ENCODE data around the gene TXNRD1. TPM values are rescaled to one million over a fixed set of nuclear protein-coding genes. Genes with fewer than 3 reads are reported as not detected.

The TXNRD1 gene
- total RNA-seq, 2 donors from 2014 or later = 33.5 to 47.2 TPM

GRCh38 chr12:104181313-104181712, 34.3 kb upstream of the TXNRD1 start:
- H3K9me3 ChIP-seq (ENCODE audit: control insufficient read depth, low read length, poor library complexity, severe bottlenecking) = no peaks in the 10 kb centered on the region
- ATAC-seq (no peak), DNase-seq (no peak)
- H3K4me1 Mint-ChIP-seq = peaks cover 10% of the 10 kb centered on the region
- peaks cover 2% of the 10 kb centered on the region for H3K36me3 Mint-ChIP-seq (ENCODE audit: low read depth)
- H3K4me3 Mint-ChIP-seq = no peak overlapping the region
- peaks cover 20% of the 10 kb centered on the region for H3K27me3 Mint-ChIP-seq
- no peak overlapping the region for H3K27ac Mint-ChIP-seq

- Mint-ChIP-seq H3K27ac (no peak overlapping the region), H3K27me3 (peaks cover 19% of the 10 kb centered on the region), H3K4me3 (no peak overlapping the region), H3K4me1 (peaks cover 10% of the 10 kb centered on the region), H3K36me3 (ENCODE audit: low read depth) (peaks cover 2% of the 10 kb centered on the region)
- DNase-seq = no peak
- ATAC-seq = no peak
- no peaks in the 10 kb centered on the region for H3K9me3 ChIP-seq (ENCODE audit: control insufficient read depth, low read length, poor library complexity, severe bottlenecking)
Observed at GRCh38 chr12:104182144-104182543, 33.4 kb upstream of the TXNRD1 start.

- DNase-seq (no peak), ATAC-seq (no peak)
- Mint-ChIP-seq H3K4me1 (peaks cover 9% of the 10 kb centered on the region), H3K4me3 (no peak overlapping the region), H3K27me3 (peaks cover 13% of the 10 kb centered on the region), H3K27ac (no peak overlapping the region), H3K36me3 (ENCODE audit: low read depth) (peaks cover 2% of the 10 kb centered on the region)
- H3K9me3 ChIP-seq (ENCODE audit: control insufficient read depth, low read length, poor library complexity, severe bottlenecking) = no peaks in the 10 kb centered on the region
Observed at GRCh38 chr12:104182621-104183378, 32.8 kb upstream of the TXNRD1 start.

- no peaks in the 10 kb centered on the region for H3K9me3 ChIP-seq (ENCODE audit: control insufficient read depth, low read length, poor library complexity, severe bottlenecking)
- Mint-ChIP-seq H3K4me1 (peaks cover 3% of the 10 kb centered on the region), H3K27me3 (peaks cover 6% of the 10 kb centered on the region), H3K27ac (no peak overlapping the region), H3K4me3 (no peak overlapping the region), H3K36me3 (ENCODE audit: low read depth) (peaks cover 2% of the 10 kb centered on the region)
- no peak for DNase-seq
- ATAC-seq = no peak
Observed at GRCh38 chr12:104183443-104183842, 32.1 kb upstream of the TXNRD1 start.

GRCh38 chr12:104187446-104188155, 28.0 kb upstream of the TXNRD1 start:
- no peaks in the 10 kb centered on the region for H3K4me1 Mint-ChIP-seq
- no peaks in the 10 kb centered on the region for H3K9me3 ChIP-seq (ENCODE audit: control insufficient read depth, low read length, poor library complexity, severe bottlenecking)
- H3K27ac Mint-ChIP-seq = no peak overlapping the region
- no peaks in the 10 kb centered on the region for H3K27me3 Mint-ChIP-seq
- ATAC-seq (no peak), DNase-seq (no peak)
- H3K4me3 Mint-ChIP-seq = no peak overlapping the region
- H3K36me3 Mint-ChIP-seq (ENCODE audit: low read depth) = peaks cover 2% of the 10 kb centered on the region

- no peak for DNase-seq
- no peaks in the 10 kb centered on the region for H3K9me3 ChIP-seq (ENCODE audit: control insufficient read depth, low read length, poor library complexity, severe bottlenecking)
- Mint-ChIP-seq H3K36me3 (ENCODE audit: low read depth) (peaks cover 2% of the 10 kb centered on the region), H3K27me3 (no peaks in the 10 kb centered on the region), H3K4me1 (no peaks in the 10 kb centered on the region), H3K4me3 (no peak overlapping the region), H3K27ac (no peak overlapping the region)
- ATAC-seq = no peak
Observed at GRCh38 chr12:104188534-104188933, 27.0 kb upstream of the TXNRD1 start.

- H3K4me1 Mint-ChIP-seq = no peaks in the 10 kb centered on the region
- H3K4me3 Mint-ChIP-seq = no peak overlapping the region
- peaks cover 3% of the 10 kb centered on the region for H3K36me3 Mint-ChIP-seq (ENCODE audit: low read depth)
- H3K27me3 Mint-ChIP-seq = no peaks in the 10 kb centered on the region
- no peak overlapping the region for H3K27ac Mint-ChIP-seq
- H3K9me3 ChIP-seq (ENCODE audit: control insufficient read depth, low read length, poor library complexity, severe bottlenecking) = no peaks in the 10 kb centered on the region
- no peak for DNase-seq
- no peak for ATAC-seq
Observed at GRCh38 chr12:104189915-104190555, 25.5 kb upstream of the TXNRD1 start.

GRCh38 chr12:104190641-104191176, 24.9 kb upstream of the TXNRD1 start:
- DNase-seq (no peak), ATAC-seq (no peak)
- Mint-ChIP-seq H3K4me3 (no peak overlapping the region), H3K27ac (no peak overlapping the region), H3K27me3 (no peaks in the 10 kb centered on the region), H3K4me1 (no peaks in the 10 kb centered on the region), H3K36me3 (ENCODE audit: low read depth) (peaks cover 3% of the 10 kb centered on the region)
- H3K9me3 ChIP-seq (ENCODE audit: control insufficient read depth, low read length, poor library complexity, severe bottlenecking) = no peaks in the 10 kb centered on the region

- ATAC-seq (no peak), DNase-seq (no peak)
- Mint-ChIP-seq H3K4me1 (no peaks in the 10 kb centered on the region), H3K4me3 (no peak overlapping the region), H3K36me3 (ENCODE audit: low read depth) (peaks cover 2% of the 10 kb centered on the region), H3K27me3 (no peaks in the 10 kb centered on the region), H3K27ac (no peak overlapping the region)
- H3K9me3 ChIP-seq (ENCODE audit: control insufficient read depth, low read length, poor library complexity, severe bottlenecking) = no peaks in the 10 kb centered on the region
Observed at GRCh38 chr12:104197264-104197663, 18.3 kb upstream of the TXNRD1 start.

- peaks cover 8% of the 10 kb centered on the region for H3K27me3 Mint-ChIP-seq
- no peaks in the 10 kb centered on the region for H3K4me1 Mint-ChIP-seq
- DNase-seq (no peak), ATAC-seq (no peak)
- H3K4me3 Mint-ChIP-seq = no peak overlapping the region
- H3K9me3 ChIP-seq (ENCODE audit: control insufficient read depth, low read length, poor library complexity, severe bottlenecking) = no peaks in the 10 kb centered on the region
- no peak overlapping the region for H3K27ac Mint-ChIP-seq
- H3K36me3 Mint-ChIP-seq (ENCODE audit: low read depth) = no peaks in the 10 kb centered on the region
Observed at GRCh38 chr12:104199964-104200363, 15.6 kb upstream of the TXNRD1 start.

- DNase-seq (peak in 2 of 3 donors; percentile 15 to 16), ATAC-seq (peak; percentile 77)
- Mint-ChIP-seq H3K27ac (no peak overlapping the region), H3K27me3 (peaks cover 8% of the 10 kb centered on the region), H3K4me1 (no peaks in the 10 kb centered on the region), H3K36me3 (ENCODE audit: low read depth) (no peaks in the 10 kb centered on the region), H3K4me3 (no peak overlapping the region)
- no peaks in the 10 kb centered on the region for H3K9me3 ChIP-seq (ENCODE audit: control insufficient read depth, low read length, poor library complexity, severe bottlenecking)
Observed at GRCh38 chr12:104201238-104202001, 14.2 kb upstream of the TXNRD1 start.

GRCh38 chr12:104204690-104205480, 10.7 kb upstream of the TXNRD1 start:
- H3K36me3 Mint-ChIP-seq (ENCODE audit: low read depth) = no peaks in the 10 kb centered on the region
- no peak overlapping the region for H3K4me3 Mint-ChIP-seq
- H3K27me3 Mint-ChIP-seq = peaks cover 13% of the 10 kb centered on the region
- H3K9me3 ChIP-seq (ENCODE audit: control insufficient read depth, low read length, poor library complexity, severe bottlenecking) = no peaks in the 10 kb centered on the region
- ATAC-seq (no peak), DNase-seq (no peak)
- H3K4me1 Mint-ChIP-seq = no peaks in the 10 kb centered on the region
- no peak overlapping the region for H3K27ac Mint-ChIP-seq

All from T-helper 17 cell (primary cell).